GM18909 (cell line): ENCODE results near the gene C7orf33.
"Not testable (repeated sequence)": the region's sequence is repeated elsewhere in the genome, so short reads cannot be mapped to it uniquely, and the experiment has no call there.

Source experiments
- ATAC-seq: cut with Tn5 transposase; IDR thresholded peaks from one replicate; pipeline ENCODE4 v1.9.1; 2021; ENCODE audit warnings: mild to moderate bottlenecking; ENCODE audit not compliant: unreplicated experiment, poor library complexity

The C7orf33 gene

GRCh38 chr7:148579366-148579765, 11.2 kb upstream of the C7orf33 start:
- ATAC-seq, result no peak

- no peak for ATAC-seq
These were observed 10.1 kb upstream of the C7orf33 start for GRCh38 chr7:148580446-148580845.

GRCh38 chr7:148581624-148582023, 8.9 kb upstream of the C7orf33 start:
- ATAC-seq, result no peak

- peak; percentile 92 for ATAC-seq
These were observed 6.3 kb upstream of the C7orf33 start for GRCh38 chr7:148584154-148584827.

- ATAC-seq, result no peak
These were observed 5.2 kb upstream of the C7orf33 start for GRCh38 chr7:148585399-148585798.

GRCh38 chr7:148587076-148587475, 3.5 kb upstream of the C7orf33 start:
- no peak for ATAC-seq

GRCh38 chr7:148588168-148588567, 2.4 kb upstream of the C7orf33 start:
- ATAC-seq, result no peak

GRCh38 chr7:148588670-148589131, 1.9 kb upstream of the C7orf33 start:
- ATAC-seq, result no peak

- no peak for ATAC-seq
These were observed 926 bp upstream of the C7orf33 start for GRCh38 chr7:148589640-148590039.

- ATAC-seq, result not testable (repeated sequence)
These were observed 5.8 kb downstream of the C7orf33 start for GRCh38 chr7:148596354-148596753.

- no peak for ATAC-seq
These were observed 7.8 kb downstream of the C7orf33 start for GRCh38 chr7:148598351-148598750.

GRCh38 chr7:148605350-148605749, 14.8 kb downstream of the C7orf33 start:
- no peak for ATAC-seq

- ATAC-seq, result no peak
These were observed 16.6 kb downstream of the C7orf33 start for GRCh38 chr7:148607151-148607661.

- no peak for ATAC-seq
These were observed 18.6 kb downstream of the C7orf33 start for GRCh38 chr7:148609045-148609725.

- no peak for ATAC-seq
These were observed 21.1 kb downstream of the C7orf33 start for GRCh38 chr7:148611692-148612091.

GRCh38 chr7:148615085-148615730, 24.6 kb downstream of the C7orf33 start:
- ATAC-seq, result no peak

GRCh38 chr7:148620749-148621359, 30.3 kb downstream of the C7orf33 start:
- no peak for ATAC-seq

GRCh38 chr7:148621563-148621962, 31.0 kb downstream of the C7orf33 start:
- no peak for ATAC-seq

- ATAC-seq, result no peak
These were observed 32.5 kb downstream of the C7orf33 start for GRCh38 chr7:148622887-148623585.

GRCh38 chr7:148623586-148624282, 33.2 kb downstream of the C7orf33 start:
- ATAC-seq, result no peak
